OCI-LY1 (cell line): Measurements from ENCODE around the gene AMPD3.

Source experiments
- H2AFZ ChIP-seq: fragments of 200-600 bp; sonication (generic), shearing (Covaris generic); 2 replicates; pipeline ENCODE4 v1.6.0; 2014; ENCODE audit warnings: antibody characterized with exemption, mild to moderate bottlenecking, low read length
- H3F3A ChIP-seq: fragments of 200-600 bp; sonication (generic), shearing (Covaris generic); 2 replicates; pipeline ENCODE4 v1.6.0; 2014; ENCODE audit warnings: mild to moderate bottlenecking, antibody characterized with exemption, low read length, moderate library complexity; ENCODE audit not compliant: insufficient read depth
- H3K27ac ChIP-seq: fragments of 200-600 bp; sonication (generic); 2 replicates; pipeline ENCODE4 v1.5.1; 2014; ENCODE audit warnings: low read length, mixed run types, mild to moderate bottlenecking, low read depth; ENCODE audit not compliant: poor library complexity, severe bottlenecking
- H3K27me3 ChIP-seq: fragments of 200-600 bp; sonication (generic); 2 replicates; pipeline ENCODE4 v1.6.0; 2014; ENCODE audit warnings: antibody characterized with exemption, mild to moderate bottlenecking, low read length, moderate library complexity; ENCODE audit not compliant: insufficient read depth
- H3K36me3 ChIP-seq: fragments of 200-600 bp; sonication (generic); 2 replicates; pipeline ENCODE4 v1.6.1; 2014; ENCODE audit warnings: mild to moderate bottlenecking, antibody characterized with exemption, low read length, moderate library complexity, mixed read lengths; ENCODE audit not compliant: insufficient read depth
- H3K4me1 ChIP-seq: fragments of 200-600 bp; sonication (generic); 2 replicates; pipeline ENCODE4 v1.5.1; 2014; ENCODE audit warnings: mild to moderate bottlenecking, low read length, moderate library complexity; ENCODE audit not compliant: insufficient read depth, severe bottlenecking
- H3K4me2 ChIP-seq: fragments of 200-600 bp; sonication (generic), shearing (Covaris generic); 2 replicates; pipeline ENCODE4 v1.6.1; 2014; ENCODE audit warnings: low read length
- H3K4me3 ChIP-seq: fragments of 200-600 bp; sonication (generic); 2 replicates; pipeline ENCODE4 v1.5.1; 2014; ENCODE audit warnings: low read length, low read depth, mild to moderate bottlenecking, mixed read lengths; ENCODE audit not compliant: poor library complexity, severe bottlenecking
- H3K79me2 ChIP-seq: fragments of 200-600 bp; shearing (Covaris generic); 2 replicates; pipeline ENCODE4 v1.6.1; 2016; ENCODE audit warnings: mixed run types, low read length, mixed read lengths; ENCODE audit not compliant: insufficient read depth
- H3K9ac ChIP-seq: fragments of 200-600 bp; sonication (generic), shearing (Covaris generic); 2 replicates; pipeline ENCODE4 v1.6.1; 2014; ENCODE audit warnings: mild to moderate bottlenecking, low read length, mixed read lengths
- H3K9me2 ChIP-seq: fragments of 200-600 bp; sonication (generic), shearing (Covaris generic); 2 replicates; pipeline ENCODE4 v1.6.1; 2014; ENCODE audit warnings: low read depth, mild to moderate bottlenecking, low read length, mixed read lengths
- H3K9me3 ChIP-seq: fragments of 200-600 bp; shearing (Covaris generic); 2 replicates; pipeline ENCODE4 v1.6.1; 2014; ENCODE audit warnings: low read length, mixed read lengths
- H4K20me1 ChIP-seq: fragments of 200-600 bp; sonication (generic), shearing (Covaris generic); 2 replicates; pipeline ENCODE4 v1.6.0; 2016; ENCODE audit warnings: mild to moderate bottlenecking, low read length; ENCODE audit not compliant: insufficient read depth
- CTCF ChIP-seq: fragments of 200-600 bp; sonication (generic), shearing (Covaris generic); IDR thresholded peaks from 2 replicates; pipeline ENCODE4 v1.5.1; 2017; ENCODE audit warnings: mild to moderate bottlenecking, antibody characterized with exemption, low read length, moderate library complexity, mixed read lengths
- EZH2 ChIP-seq: fragments of 200-600 bp; sonication (generic), shearing (Covaris generic); IDR thresholded peaks from 2 replicates; pipeline ENCODE4 v1.8.0; 2017; ENCODE audit warnings: borderline replicate concordance, mixed run types, mild to moderate bottlenecking, antibody characterized with exemption, low read length, moderate library complexity, mixed read lengths

Gene AMPD3

GRCh38 chr11:10455637-10456487, 798 bp downstream of the AMPD3 start:
- Histone ChIP-seq H3K79me2 (peaks cover 14% of the 10 kb centered on the region; the same call in 1 of the 2 replicates), H3F3A (no peaks in the 10 kb centered on the region), H3K4me1 (peaks cover 72% of the 10 kb centered on the region), H3K36me3 (peaks cover under 1% of the 10 kb centered on the region; the same call in 1 of the 2 replicates), H3K4me2 (peak overlapping the region; percentile 75), H3K9ac (peak overlapping the region; percentile 64), H3K27ac (peak overlapping the region; percentile 92), H3K9me2 (no peaks in the 10 kb centered on the region), H3K9me3 (no peaks in the 10 kb centered on the region), H2AFZ (no peak overlapping the region), H4K20me1 (no peaks in the 10 kb centered on the region), H3K4me3 (peak overlapping the region; percentile 61), H3K27me3 (no peaks in the 10 kb centered on the region)
- TF ChIP-seq EZH2 (no peak), CTCF (no peak)

GRCh38 chr11:10456519-10456918, 1.5 kb downstream of the AMPD3 start:
- H3K4me3 ChIP-seq: peak overlapping the region; percentile 61
- H3K79me2 ChIP-seq: peaks cover 14% of the 10 kb centered on the region; the same call in 1 of the 2 replicates
- H3K9me2 ChIP-seq: no peaks in the 10 kb centered on the region
- TF ChIP-seq EZH2: no peak
- no peak for TF ChIP-seq CTCF
- peak overlapping the region; percentile 92 for H3K27ac ChIP-seq
- H3K4me1 ChIP-seq: peaks cover 65% of the 10 kb centered on the region
- peaks cover 7% of the 10 kb centered on the region for H3K36me3 ChIP-seq
- H2AFZ ChIP-seq: no peak overlapping the region
- no peaks in the 10 kb centered on the region for H4K20me1 ChIP-seq
- H3K4me2 ChIP-seq: peak overlapping the region; percentile 75
- H3K27me3 ChIP-seq: no peaks in the 10 kb centered on the region
- H3K9me3 ChIP-seq: no peaks in the 10 kb centered on the region
- H3K9ac ChIP-seq: peak overlapping the region; percentile 64
- no peaks in the 10 kb centered on the region for H3F3A ChIP-seq

- TF ChIP-seq EZH2 (no peak), CTCF (no peak)
- no peaks in the 10 kb centered on the region for H3K27me3 ChIP-seq
- no peaks in the 10 kb centered on the region for H4K20me1 ChIP-seq
- H3K36me3 ChIP-seq: peaks cover 21% of the 10 kb centered on the region
- H3K4me2 ChIP-seq: peak overlapping the region; percentile 75
- H3K9ac ChIP-seq: peak overlapping the region; percentile 64; the same call in 1 of the 2 replicates
- H3K27ac ChIP-seq: peak overlapping the region; percentile 92
- H3K9me2 ChIP-seq: no peaks in the 10 kb centered on the region
- H3K4me3 ChIP-seq: peak overlapping the region; percentile 61
- H3K9me3 ChIP-seq: no peaks in the 10 kb centered on the region
- H3F3A ChIP-seq: no peaks in the 10 kb centered on the region
- H2AFZ ChIP-seq: no peak overlapping the region
- H3K79me2 ChIP-seq: peaks cover 14% of the 10 kb centered on the region; the same call in 1 of the 2 replicates
- H3K4me1 ChIP-seq: peaks cover 63% of the 10 kb centered on the region
Observed at GRCh38 chr11:10457901-10458300, 2.8 kb downstream of the AMPD3 start.
